Chondrocyte (in vitro differentiated cells): ENCODE data around the gene UBASH3B. TPM values are rescaled to one million over a fixed set of nuclear protein-coding genes. Genes with fewer than 3 reads are reported as not detected.

ENCODE experiments used
- DNase-seq: peaks from one replicate; pipeline ENCODE4 v3.0.0; 2021; ENCODE audit warnings: mixed read lengths, low spot score
- H3K27ac Mint-ChIP-seq: one replicate; pipeline ENCODE4 v1.8.0; 2021; ENCODE audit warnings: mild to moderate bottlenecking, moderate library complexity, mixed read lengths; ENCODE audit not compliant: unreplicated experiment
- H3K27me3 Mint-ChIP-seq: 2 replicates; pipeline ENCODE4 v1.8.0; 2021; ENCODE audit warnings: low read depth, mixed read lengths
- H3K36me3 Mint-ChIP-seq: 2 replicates; pipeline ENCODE4 v1.8.0; 2021; ENCODE audit warnings: low read depth, mixed read lengths
- H3K4me1 Mint-ChIP-seq: 2 replicates; pipeline ENCODE4 v1.8.0; 2021; ENCODE audit warnings: low read depth, mild to moderate bottlenecking, mixed read lengths
- H3K4me3 Mint-ChIP-seq: one replicate; pipeline ENCODE4 v1.8.0; 2021; ENCODE audit warnings: mild to moderate bottlenecking, moderate library complexity, mixed read lengths; ENCODE audit not compliant: unreplicated experiment
- H3K9me3 Mint-ChIP-seq: 2 replicates; pipeline ENCODE4 v1.8.0; 2021; ENCODE audit warnings: low read depth, mixed read lengths
- total RNA-seq: library from RNA; stranded (reverse); gene quantifications from 3 replicates; pipeline ENCODE4 v1.2.1, GENCODE V29; 2021
- TF ChIP-seq, protein P1 (sequence below): fragments of 200-600 bp; sonication (generic); IDR thresholded peaks from 2 replicates; pipeline ENCODE4 v1.5.0; 2021; ENCODE audit warnings: antibody characterized with exemption, mild to moderate bottlenecking, moderate library complexity

Gene UBASH3B
- total RNA-seq, 1 donor from 2014 or later = 14.4 TPM

DNA sequence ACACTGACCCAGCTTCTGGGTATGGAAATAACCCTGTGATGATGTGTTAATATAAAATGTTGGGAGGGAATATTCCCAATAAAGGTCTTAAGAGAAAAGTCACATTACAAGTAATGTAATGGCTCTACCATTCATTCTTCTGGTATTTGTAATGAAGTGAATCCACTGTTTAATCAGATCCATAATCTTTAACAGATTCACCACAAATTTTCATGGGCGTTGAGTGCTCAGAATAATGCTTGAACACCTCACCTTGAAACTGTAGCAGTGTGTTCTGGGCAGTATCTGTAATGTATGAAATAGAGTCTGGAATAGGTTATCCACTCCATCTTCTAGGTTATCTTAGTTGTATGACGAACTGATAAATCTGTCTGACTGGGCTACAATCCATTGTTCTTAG lies 156.2 kb downstream of the UBASH3B start:
- TF ChIP-seq, protein P1, sequence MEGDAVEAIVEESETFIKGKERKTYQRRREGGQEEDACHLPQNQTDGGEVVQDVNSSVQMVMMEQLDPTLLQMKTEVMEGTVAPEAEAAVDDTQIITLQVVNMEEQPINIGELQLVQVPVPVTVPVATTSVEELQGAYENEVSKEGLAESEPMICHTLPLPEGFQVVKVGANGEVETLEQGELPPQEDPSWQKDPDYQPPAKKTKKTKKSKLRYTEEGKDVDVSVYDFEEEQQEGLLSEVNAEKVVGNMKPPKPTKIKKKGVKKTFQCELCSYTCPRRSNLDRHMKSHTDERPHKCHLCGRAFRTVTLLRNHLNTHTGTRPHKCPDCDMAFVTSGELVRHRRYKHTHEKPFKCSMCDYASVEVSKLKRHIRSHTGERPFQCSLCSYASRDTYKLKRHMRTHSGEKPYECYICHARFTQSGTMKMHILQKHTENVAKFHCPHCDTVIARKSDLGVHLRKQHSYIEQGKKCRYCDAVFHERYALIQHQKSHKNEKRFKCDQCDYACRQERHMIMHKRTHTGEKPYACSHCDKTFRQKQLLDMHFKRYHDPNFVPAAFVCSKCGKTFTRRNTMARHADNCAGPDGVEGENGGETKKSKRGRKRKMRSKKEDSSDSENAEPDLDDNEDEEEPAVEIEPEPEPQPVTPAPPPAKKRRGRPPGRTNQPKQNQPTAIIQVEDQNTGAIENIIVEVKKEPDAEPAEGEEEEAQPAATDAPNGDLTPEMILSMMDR = no peak
- Mint-ChIP-seq H3K27ac (no peak overlapping the region), H3K9me3 (no peaks in the 10 kb centered on the region), H3K27me3 (no peaks in the 10 kb centered on the region), H3K36me3 (no peaks in the 10 kb centered on the region), H3K4me1 (peaks cover 24% of the 10 kb centered on the region), H3K4me3 (no peak overlapping the region)
- no peak for DNase-seq

DNA sequence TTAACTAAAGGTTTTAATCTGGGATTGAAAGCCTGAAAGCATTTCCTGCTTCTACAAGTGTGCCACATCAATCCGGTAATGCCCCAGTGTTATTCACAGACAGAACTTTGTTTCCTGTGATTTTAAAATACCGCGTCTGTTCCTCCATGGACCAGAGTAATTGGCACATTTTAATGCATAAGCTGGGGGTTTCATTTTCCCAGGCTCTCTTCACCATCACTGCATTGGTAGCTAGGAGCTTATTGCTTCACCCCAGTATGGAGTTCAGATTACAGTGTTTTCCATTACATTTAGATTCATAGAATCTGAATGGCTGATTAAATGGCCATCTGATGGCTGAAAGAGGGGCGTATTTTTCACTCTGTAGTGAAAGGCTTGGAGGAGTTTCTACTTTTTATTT lies 157.1 kb downstream of the UBASH3B start:
- Mint-ChIP-seq H3K27ac (no peak overlapping the region), H3K27me3 (no peaks in the 10 kb centered on the region), H3K4me3 (no peak overlapping the region), H3K36me3 (no peaks in the 10 kb centered on the region), H3K9me3 (no peaks in the 10 kb centered on the region), H3K4me1 (peaks cover 29% of the 10 kb centered on the region)
- DNase-seq = no peak
- TF ChIP-seq, protein P1 = no peak

DNA sequence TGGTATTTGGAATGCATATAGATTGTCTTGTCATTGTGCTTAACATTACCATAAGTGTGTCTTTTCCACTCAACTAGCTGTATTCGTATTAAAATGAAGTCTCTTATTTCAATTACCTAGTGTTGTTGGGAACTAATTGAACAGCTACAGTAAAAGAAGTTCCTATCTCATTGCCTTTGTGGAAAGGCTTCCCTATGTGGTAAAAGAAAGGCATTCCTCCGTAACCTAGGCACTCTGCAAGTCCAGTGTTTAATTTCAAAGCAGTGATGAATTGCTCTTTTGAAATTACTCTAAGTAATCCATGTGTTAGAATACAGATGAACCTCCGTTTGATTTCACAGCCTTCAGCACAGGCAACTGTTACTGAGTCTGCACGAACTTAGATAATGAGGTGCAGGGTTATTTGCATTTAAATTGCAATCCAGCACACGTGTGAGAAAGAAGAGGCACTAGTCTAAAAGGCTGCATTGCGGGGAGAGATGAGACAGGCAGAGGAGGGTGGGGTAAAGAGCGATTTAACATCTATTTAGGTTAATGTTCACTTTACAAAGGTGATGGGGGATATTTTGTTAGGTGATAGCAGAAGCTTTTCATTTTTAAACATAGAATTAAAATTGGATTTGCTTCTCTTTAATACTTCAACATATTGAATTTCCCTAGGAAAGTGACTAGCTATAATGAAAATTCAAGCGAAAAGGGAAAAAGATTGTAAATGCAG lies 157.8 kb downstream of the UBASH3B start:
- Mint-ChIP-seq H3K4me1 (peaks cover 22% of the 10 kb centered on the region), H3K9me3 (no peaks in the 10 kb centered on the region), H3K27me3 (no peaks in the 10 kb centered on the region), H3K27ac (no peak overlapping the region), H3K4me3 (no peak overlapping the region), H3K36me3 (no peaks in the 10 kb centered on the region)
- no peak for DNase-seq
- TF ChIP-seq, protein P1 = no peak

DNA sequence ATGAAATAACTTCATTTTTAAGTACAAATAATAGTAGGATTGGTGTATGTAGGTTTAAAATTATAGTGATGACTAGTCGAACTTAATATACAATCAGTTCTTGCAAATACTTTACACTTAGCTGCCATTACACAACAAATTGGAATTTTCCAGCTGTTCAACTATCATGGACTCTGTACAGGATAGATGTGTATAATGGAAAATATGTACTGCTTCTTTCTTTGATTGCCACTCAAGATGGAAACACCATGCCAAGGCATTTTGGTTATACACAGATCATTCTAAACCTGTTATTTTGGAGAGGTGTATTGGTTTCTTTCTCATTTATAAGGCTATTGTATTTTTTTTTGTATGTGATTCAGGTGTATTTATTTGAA lies 158.4 kb downstream of the UBASH3B start:
- H3K27me3 Mint-ChIP-seq = no peaks in the 10 kb centered on the region
- H3K4me1 Mint-ChIP-seq = peaks cover 17% of the 10 kb centered on the region
- H3K36me3 Mint-ChIP-seq = no peaks in the 10 kb centered on the region
- no peaks in the 10 kb centered on the region for H3K9me3 Mint-ChIP-seq
- TF ChIP-seq, protein P1 = no peak
- DNase-seq = no peak
- no peak overlapping the region for H3K4me3 Mint-ChIP-seq
- H3K27ac Mint-ChIP-seq = no peak overlapping the region

DNA sequence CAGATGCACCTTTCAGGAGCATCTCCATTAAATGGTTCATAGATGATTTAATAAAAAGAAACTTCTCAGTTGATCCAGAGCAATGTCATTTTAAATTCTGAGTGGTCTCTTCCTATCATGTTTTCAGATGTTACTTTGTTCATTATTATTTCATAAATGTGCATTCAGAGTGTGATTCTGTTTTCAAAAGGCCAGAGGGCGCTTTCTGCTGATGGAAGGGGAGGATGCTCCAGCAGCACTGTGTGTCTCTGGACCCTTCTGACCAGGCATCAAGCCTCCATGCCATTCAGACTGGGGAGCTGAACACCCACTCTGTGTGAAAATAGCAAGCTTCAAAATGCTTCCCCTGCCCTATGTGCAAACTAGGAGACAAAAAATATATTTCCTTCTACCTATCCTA lies 158.9 kb downstream of the UBASH3B start:
- TF ChIP-seq, protein P1 = peak; percentile 46
- Mint-ChIP-seq H3K4me3 (no peak overlapping the region), H3K27me3 (no peaks in the 10 kb centered on the region), H3K4me1 (peaks cover 14% of the 10 kb centered on the region), H3K36me3 (peaks cover 1% of the 10 kb centered on the region), H3K9me3 (peaks cover 2% of the 10 kb centered on the region), H3K27ac (no peak overlapping the region)
- DNase-seq = no peak
